Hindlimb muscle (tissue), 1 donor: ENCODE data around the gene MRPL32. TPM values are rescaled to one million over a fixed set of nuclear protein-coding genes. Genes with fewer than 3 reads are reported as not detected.

Experiments
- DNase-seq: peaks from one replicate; pipeline ENCODE4 v3.0.0-alpha.2; 2013
- polyA plus RNA-seq: library from polyadenylated mRNA; unstranded; fragments of 120-200 nt; gene quantifications from one replicate; pipeline ENCODE4 v1.2.1, GENCODE V29; 2013; ENCODE audit not compliant: insufficient read length

MRPL32 gene
- polyA plus RNA-seq, 1 donor, result 35.9 TPM

DNA sequence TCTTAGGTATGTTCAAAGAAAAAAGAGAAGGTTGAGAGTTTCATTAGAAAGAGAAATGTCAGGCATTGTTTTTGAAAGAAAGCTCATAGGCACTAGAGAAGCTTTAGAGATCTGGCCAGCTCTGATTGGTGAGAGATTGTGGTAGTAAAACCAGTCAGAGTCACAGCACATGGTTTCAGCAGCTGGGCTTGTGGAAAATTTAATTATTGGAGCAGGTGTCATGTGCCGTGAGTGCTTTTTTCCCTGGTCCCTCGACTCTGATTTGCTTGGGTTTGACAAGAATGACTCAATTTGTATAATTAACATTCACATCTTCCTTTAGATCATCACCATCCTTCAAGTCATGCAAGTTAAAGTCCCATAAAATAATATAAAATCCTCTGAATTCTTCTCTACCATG, 35.2 kb downstream of the MRPL32 start:
- no peak for DNase-seq

DNA sequence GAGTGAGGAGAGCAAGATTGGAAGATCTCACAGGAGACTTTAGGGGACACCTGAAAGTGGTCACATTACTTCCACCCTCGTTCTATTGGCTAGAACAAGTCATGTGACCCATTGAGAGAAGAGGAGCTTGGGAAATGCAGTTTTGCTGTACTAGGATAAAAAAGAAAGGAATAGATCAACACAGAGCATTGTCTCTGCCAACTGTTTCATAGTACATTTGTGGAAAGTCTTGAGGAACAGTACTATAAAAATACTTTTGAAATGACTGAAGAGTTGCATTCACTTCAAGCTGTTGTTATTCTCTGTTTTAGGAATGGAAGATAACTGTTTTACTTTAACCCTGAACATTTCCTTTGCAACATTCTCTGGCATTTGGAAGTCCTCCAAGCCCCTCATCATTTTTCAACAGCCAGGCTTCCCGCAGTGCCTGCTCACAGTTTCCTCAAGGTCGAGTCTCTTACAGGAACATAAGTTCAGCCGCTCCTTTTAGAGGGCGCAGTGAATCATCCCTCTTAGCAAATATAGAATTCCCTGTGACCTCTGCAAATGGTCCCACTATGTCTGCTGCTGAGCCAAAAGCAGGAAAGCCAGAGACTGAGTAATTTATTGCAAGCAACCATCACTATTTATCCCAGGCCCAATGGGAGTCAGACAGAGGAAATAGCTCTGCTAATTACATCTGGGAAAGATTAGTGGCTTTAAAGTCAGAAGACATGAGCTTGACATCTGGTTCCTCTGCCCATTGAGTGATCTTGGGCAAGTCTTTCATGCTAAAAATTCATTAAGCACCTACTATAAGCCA, 40.7 kb downstream of the MRPL32 start:
- peak; percentile 34 for DNase-seq

DNA sequence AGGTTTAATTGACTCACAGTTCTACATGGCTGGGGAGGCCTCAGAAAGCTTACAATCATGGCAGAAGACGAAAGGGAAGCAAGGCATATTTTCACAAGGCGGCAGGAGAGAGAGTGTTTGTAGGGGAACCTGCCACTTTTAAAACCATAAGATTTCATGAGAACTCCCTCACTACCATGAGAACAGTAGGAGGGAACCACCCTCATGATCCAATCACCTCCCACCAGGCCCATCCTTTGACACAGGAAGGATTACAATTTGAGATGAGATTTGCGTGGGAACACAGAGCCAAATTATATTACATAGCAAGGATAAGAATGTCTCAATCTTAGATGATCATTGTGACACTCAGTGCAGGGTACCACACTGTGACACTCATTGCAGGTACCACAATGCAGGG, 44.2 kb downstream of the MRPL32 start:
- DNase-seq, result no peak

GRCh38 chr7:42978496-42978895, 46.3 kb downstream of the MRPL32 start:
- DNase-seq, result no peak

DNA sequence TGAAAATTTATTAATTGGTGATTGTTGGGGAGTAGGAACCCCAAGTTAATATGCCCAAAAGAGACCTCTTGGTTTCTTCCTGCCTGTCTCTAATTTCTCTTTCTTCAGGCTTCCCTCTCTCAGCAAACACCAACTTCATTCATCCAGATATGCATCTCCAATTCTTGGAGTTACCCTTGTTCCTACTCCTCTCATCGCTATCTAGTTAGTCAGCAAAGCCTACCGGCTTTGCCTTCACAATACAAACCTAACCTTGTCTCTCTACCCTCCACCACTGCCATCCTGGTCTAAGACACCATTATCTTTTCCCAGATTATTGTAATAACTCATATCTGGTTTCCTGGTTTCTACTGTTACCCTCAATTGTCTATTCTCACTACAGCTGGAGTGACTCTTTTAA, 47.9 kb downstream of the MRPL32 start:
- no peak for DNase-seq

DNA sequence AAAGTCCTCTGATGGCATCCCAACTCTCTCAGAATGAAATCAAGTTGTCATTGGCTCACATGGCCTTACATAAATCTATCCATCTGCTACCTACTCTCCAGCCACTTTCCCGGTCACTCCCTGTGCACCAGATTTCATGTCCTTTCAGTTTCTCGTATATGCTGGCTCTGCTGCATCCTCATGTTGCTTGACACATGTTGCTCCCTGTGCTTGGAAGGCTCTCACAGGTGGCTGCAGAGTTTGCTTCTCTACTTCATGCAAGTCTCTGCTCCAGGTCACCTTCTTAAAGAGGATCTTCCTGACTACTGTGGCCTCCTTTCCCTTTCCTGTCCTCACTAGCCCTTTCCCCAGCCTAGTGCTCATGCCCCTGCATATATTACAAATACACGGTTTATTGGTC, 48.3 kb downstream of the MRPL32 start:
- DNase-seq, result no peak

DNA sequence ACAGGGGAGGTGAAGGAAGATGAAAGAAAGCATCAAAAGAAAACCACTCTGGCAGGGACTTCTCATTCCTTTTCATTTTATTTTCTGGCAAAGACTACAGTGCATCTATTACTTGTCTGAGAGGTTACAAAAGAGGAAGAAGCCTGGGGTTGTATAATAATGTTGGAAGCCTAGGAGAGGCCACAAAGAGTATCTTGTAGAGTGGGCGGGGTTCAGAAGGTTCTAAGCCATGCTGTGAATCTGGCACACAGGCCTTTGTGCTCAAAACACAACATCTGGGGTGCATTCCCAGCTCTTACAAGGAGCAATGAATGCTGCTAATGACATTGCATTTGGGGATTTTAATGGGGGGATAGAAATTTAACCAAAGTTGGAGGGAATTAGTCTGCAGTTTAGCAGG, 49.4 kb downstream of the MRPL32 start:
- DNase-seq, result no peak

GRCh38 chr7:42982604-42983115, 50.5 kb downstream of the MRPL32 start:
- DNase-seq, result no peak

DNA sequence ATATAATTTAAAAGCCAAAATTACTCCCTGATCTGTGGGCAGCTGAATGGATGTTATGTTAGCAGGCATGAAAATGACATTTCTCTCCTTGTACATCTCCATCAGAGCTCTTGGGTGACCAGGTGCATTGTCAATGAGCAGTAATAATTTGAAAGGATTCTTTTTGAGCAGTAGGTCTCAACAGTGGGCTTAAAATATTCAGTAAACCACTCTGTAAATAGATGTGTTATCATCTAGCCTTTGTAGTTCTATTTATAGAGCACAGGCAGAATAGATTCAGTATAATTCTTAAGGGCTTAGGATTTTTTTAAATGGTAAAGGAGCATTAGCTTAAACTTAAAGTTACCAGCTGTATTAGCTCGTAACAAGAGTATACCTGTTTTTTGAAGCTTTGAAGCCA, 52.0 kb downstream of the MRPL32 start:
- DNase-seq, result no peak

DNA sequence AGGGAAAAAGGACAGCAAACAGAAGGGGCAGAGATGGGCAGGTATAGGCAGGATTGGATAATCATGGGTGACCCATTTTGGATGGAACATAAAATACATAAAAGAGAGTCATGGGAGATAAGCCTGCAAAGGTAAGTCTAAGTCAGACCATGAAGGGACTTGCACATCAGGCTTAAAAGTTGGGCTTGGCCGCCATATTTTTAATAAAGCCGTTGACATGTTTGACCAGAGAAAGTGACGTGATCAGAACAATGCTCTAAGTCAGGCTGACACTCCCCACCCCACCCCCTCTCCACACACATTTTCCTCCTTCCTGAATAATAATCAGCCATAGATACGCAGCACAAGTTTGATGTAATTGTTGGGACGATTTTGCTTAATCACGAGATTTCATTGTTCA, 54.0 kb downstream of the MRPL32 start:
- DNase-seq, result no peak

DNA sequence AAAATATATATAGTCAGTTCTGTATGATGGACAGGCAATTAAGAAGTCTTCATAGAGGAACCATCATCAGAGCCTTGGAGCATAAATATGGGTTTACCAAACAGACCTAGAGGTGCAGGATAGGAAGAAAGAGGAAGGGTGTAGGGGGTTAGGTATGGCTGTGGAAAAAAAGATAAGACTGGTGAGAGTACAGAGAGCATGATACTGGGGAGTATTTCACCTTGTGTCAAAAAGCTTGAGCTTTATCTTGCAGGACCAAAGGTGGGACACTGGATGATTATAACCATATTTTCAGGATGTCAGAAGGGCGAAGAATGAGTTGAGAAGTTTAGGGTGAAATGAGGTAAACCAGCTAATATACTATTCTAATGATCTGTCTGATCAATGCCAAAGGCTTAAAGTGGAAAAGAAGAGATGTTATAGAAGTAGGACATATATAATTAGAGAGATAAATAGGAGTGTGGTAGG, 54.6 kb downstream of the MRPL32 start:
- DNase-seq, result no peak

Other genes starting within 250 kb of the MRPL32 start
- gene C7orf25, start 20.3 kb upstream of the MRPL32 start, polyA plus RNA-seq, result 1.8 TPM
- gene PSMA2, start 202 bp upstream of the MRPL32 start, polyA plus RNA-seq, result 101 TPM
- gene HECW1, start 180.3 kb downstream of the MRPL32 start, polyA plus RNA-seq, result 0.14 TPM